HEK293T (cell line): Measurements from ENCODE around the gene KIZ.

Source experiments
- CTCF ChIA-PET: fragments of 350-600 bp; formaldehyde crosslinking; extraction: SDS; loops from one replicate; lab custom pipeline; 2021; ENCODE audit warnings: antibody characterized with exemption, inconsistent platforms; lab: Yijun Ruan, JAX
- POLR2A ChIA-PET: fragments of 350-600 bp; formaldehyde crosslinking; extraction: SDS; loops from one replicate; lab custom pipeline; 2020; ENCODE audit warnings: antibody characterized with exemption, inconsistent platforms; lab: Yijun Ruan, JAX
- DNase-seq: peaks from one replicate; pipeline ENCODE4 v3.0.0; 2012; ENCODE audit warnings: mixed read lengths; ENCODE audit errors: extremely low spot score
- ARNT ChIP-seq: fragments of 450-650 bp; IDR thresholded peaks from 2 replicates; pipeline ENCODE4 v1.6.1; 2017; ENCODE audit warnings: mild to moderate bottlenecking
- BHLHE40 ChIP-seq: fragments of 450-650 bp; IDR thresholded peaks from 2 replicates; pipeline ENCODE4 v1.6.1; 2016; ENCODE audit warnings: mild to moderate bottlenecking, moderate library complexity, borderline replicate concordance
- CTBP1 ChIP-seq: fragments of 450-650 bp; IDR thresholded peaks from 2 replicates; pipeline ENCODE4 v1.6.1; 2016; ENCODE audit warnings: borderline replicate concordance
- ELF4 ChIP-seq: fragments of 450-650 bp; IDR thresholded peaks from 2 replicates; pipeline ENCODE4 v1.6.1; 2017; ENCODE audit warnings: antibody characterized with exemption
- FOXA1 ChIP-seq: fragments of 450-650 bp; IDR thresholded peaks from 2 replicates; pipeline ENCODE4 v1.6.1; 2016; ENCODE audit warnings: mild to moderate bottlenecking
- FOXK2 ChIP-seq: fragments of 450-650 bp; IDR thresholded peaks from 2 replicates; pipeline ENCODE4 v1.6.1; 2016; ENCODE audit warnings: mild to moderate bottlenecking
- FOXM1 ChIP-seq: fragments of 450-650 bp; IDR thresholded peaks from 2 replicates; pipeline ENCODE4 v1.6.1; 2017; ENCODE audit warnings: mild to moderate bottlenecking, borderline replicate concordance
- HDGF ChIP-seq: fragments of 450-650 bp; IDR thresholded peaks from 2 replicates; pipeline ENCODE4 v1.6.1; 2017; ENCODE audit warnings: antibody characterized with exemption, borderline replicate concordance
- L3MBTL2 ChIP-seq: fragments of 450-650 bp; conservative IDR thresholded peaks from 2 replicates; pipeline ENCODE4 v1.6.1; 2016; ENCODE audit warnings: mild to moderate bottlenecking
- LEF1 ChIP-seq: fragments of 450-650 bp; IDR thresholded peaks from 2 replicates; pipeline ENCODE4 v1.6.1; 2017; ENCODE audit warnings: mild to moderate bottlenecking, borderline replicate concordance
- NFRKB ChIP-seq: fragments of 450-650 bp; IDR thresholded peaks from 2 replicates; pipeline ENCODE4 v1.6.1; 2016; ENCODE audit warnings: mild to moderate bottlenecking, moderate library complexity
- PKNOX1 ChIP-seq: fragments of 450-650 bp; IDR thresholded peaks from 2 replicates; pipeline ENCODE4 v1.6.1; 2016
- SP1 ChIP-seq: fragments of 450-650 bp; IDR thresholded peaks from 2 replicates; pipeline ENCODE4 v1.6.1; 2017
- SUZ12 ChIP-seq: fragments of 450-650 bp; IDR thresholded peaks from 2 replicates; pipeline ENCODE4 v1.6.1; 2016; ENCODE audit warnings: mild to moderate bottlenecking
- TARDBP ChIP-seq: fragments of 450-650 bp; IDR thresholded peaks from 2 replicates; pipeline ENCODE4 v1.6.1; 2016
- ZNF384 ChIP-seq: fragments of 450-650 bp; IDR thresholded peaks from 2 replicates; pipeline ENCODE4 v1.6.1; 2016

The KIZ gene

GRCh38 chr20:21172626-21173025, 46.7 kb downstream of the KIZ start:
- TF ChIP-seq SUZ12 (no peak), ZNF384 (no peak), FOXK2 (no peak), CTBP1 (no peak)
- CTCF ChIA-PET: no interaction called here
- DNase-seq: no peak
- POLR2A ChIA-PET: no interaction called here

- TF ChIP-seq FOXA1 (no peak), ARNT (no peak), HDGF (no peak), FOXK2 (no peak), ZNF384 (no peak), LEF1 (no peak), CTBP1 (no peak), PKNOX1 (no peak), SP1 (no peak), NFRKB (no peak)
- ChIA-PET POLR2A (no interaction called here), CTCF (no interaction called here)
- no peak for DNase-seq
Measured at GRCh38 chr20:21173485-21173884, 47.6 kb downstream of the KIZ start.

- no peak for DNase-seq
- CTCF ChIA-PET: interaction anchor here (1.1 kb wide), 1 partner anchor 37 kb away, joined by 3 read pairs; no protein-coding TSS in a partner anchor
- TF ChIP-seq SUZ12 (no peak), FOXM1 (no peak), CTBP1 (no peak), PKNOX1 (no peak), SP1 (no peak), BHLHE40 (no peak), ELF4 (no peak), ZNF384 (no peak), NFRKB (no peak), HDGF (no peak), ARNT (no peak), FOXA1 (no peak), LEF1 (no peak), FOXK2 (no peak)
- POLR2A ChIA-PET: no interaction called here
Measured at GRCh38 chr20:21174516-21175239, 48.8 kb downstream of the KIZ start.

GRCh38 chr20:21175433-21175832, 49.6 kb downstream of the KIZ start:
- POLR2A ChIA-PET: no interaction called here
- no peak for TF ChIP-seq PKNOX1
- no peak for TF ChIP-seq LEF1
- no peak for TF ChIP-seq FOXM1
- TF ChIP-seq BHLHE40: no peak
- TF ChIP-seq TARDBP: no peak
- CTCF ChIA-PET: interaction anchor here (1.1 kb wide), 1 partner anchor 37 kb away, joined by 3 read pairs; no protein-coding TSS in a partner anchor
- no peak for DNase-seq

- ChIA-PET POLR2A (no interaction called here), CTCF (no interaction called here)
- DNase-seq: no peak
- TF ChIP-seq ELF4: no peak
- no peak for TF ChIP-seq FOXM1
- no peak for TF ChIP-seq NFRKB
- no peak for TF ChIP-seq PKNOX1
- no peak for TF ChIP-seq FOXA1
- TF ChIP-seq L3MBTL2: no peak
- no peak for TF ChIP-seq ARNT
Measured at GRCh38 chr20:21177767-21178166, 51.9 kb downstream of the KIZ start.

GRCh38 chr20:21179757-21180156, 53.9 kb downstream of the KIZ start:
- ChIA-PET POLR2A (no interaction called here), CTCF (no interaction called here)
- DNase-seq: no peak
- TF ChIP-seq TARDBP (no peak), FOXA1 (no peak), SP1 (no peak), PKNOX1 (no peak), NFRKB (no peak), LEF1 (no peak), FOXM1 (no peak), FOXK2 (no peak), BHLHE40 (no peak), SUZ12 (no peak), ARNT (no peak), HDGF (no peak), ZNF384 (no peak), L3MBTL2 (no peak), ELF4 (no peak), CTBP1 (no peak)
